ENCODE results near the gene POFUT1.

- TF ChIP-seq, protein P1, sequence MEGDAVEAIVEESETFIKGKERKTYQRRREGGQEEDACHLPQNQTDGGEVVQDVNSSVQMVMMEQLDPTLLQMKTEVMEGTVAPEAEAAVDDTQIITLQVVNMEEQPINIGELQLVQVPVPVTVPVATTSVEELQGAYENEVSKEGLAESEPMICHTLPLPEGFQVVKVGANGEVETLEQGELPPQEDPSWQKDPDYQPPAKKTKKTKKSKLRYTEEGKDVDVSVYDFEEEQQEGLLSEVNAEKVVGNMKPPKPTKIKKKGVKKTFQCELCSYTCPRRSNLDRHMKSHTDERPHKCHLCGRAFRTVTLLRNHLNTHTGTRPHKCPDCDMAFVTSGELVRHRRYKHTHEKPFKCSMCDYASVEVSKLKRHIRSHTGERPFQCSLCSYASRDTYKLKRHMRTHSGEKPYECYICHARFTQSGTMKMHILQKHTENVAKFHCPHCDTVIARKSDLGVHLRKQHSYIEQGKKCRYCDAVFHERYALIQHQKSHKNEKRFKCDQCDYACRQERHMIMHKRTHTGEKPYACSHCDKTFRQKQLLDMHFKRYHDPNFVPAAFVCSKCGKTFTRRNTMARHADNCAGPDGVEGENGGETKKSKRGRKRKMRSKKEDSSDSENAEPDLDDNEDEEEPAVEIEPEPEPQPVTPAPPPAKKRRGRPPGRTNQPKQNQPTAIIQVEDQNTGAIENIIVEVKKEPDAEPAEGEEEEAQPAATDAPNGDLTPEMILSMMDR (IDR thresholded peaks at IDR 0.05) = no peak
- TF ChIP-seq POLR2A (IDR thresholded peaks at IDR 0.05) = no peak
Observed at GRCh38 chr20:32205110-32205842, 2.4 kb upstream of the POFUT1 start.

All from heart left ventricle (tissue), 13 donors.